ENCODE results near the gene CACNA2D1.

The CACNA2D1 gene

DNA sequence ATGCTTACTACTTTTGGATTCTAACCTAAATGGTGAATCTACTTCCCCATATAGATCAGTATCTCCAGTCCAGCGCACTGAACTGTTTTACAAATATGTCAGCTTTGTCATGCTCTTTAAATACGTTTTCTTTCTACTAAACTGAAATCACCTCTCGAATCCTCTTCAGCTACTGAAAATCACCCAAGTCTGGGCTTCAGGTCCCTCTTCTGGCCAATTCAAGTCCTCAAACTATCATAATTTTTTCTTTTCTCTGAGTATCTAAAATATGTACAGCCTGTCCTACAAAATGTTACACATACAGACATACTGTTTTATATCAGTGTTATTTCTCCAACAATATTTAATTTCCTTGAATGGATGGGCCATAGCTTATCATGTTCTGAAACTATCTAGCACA lies 84.2 kb downstream of the CACNA2D1 start:
- no peak for DNase-seq (ENCODE audit: low read depth)

DNA sequence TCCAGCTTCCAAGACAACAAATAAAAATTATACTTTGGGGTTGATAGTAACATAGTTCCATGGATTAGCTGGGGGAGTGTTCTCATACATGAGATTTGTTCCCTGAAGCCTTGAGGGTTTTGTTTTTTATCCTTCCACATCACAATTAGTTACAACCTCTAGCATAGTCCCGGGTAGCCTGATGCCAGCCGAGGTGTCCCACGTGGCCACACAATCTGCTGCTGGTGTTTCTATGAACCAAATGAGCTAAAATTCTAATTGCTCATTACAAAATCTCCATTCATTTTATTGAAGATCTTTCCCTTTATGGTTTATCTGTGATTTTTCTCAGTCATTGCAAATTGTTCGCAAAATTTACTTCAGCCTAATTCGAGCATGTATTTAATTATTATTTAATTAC lies 84.7 kb downstream of the CACNA2D1 start:
- DNase-seq (ENCODE audit: low read depth), result no peak
- H3K4me3 ChIP-seq (ENCODE audit: low read depth, low read length), result no peak overlapping the region
- no peak for TF ChIP-seq MYC (IDR thresholded peaks at IDR 0.05; ENCODE audit: low read depth, low read length)
- TF ChIP-seq, protein P1, sequence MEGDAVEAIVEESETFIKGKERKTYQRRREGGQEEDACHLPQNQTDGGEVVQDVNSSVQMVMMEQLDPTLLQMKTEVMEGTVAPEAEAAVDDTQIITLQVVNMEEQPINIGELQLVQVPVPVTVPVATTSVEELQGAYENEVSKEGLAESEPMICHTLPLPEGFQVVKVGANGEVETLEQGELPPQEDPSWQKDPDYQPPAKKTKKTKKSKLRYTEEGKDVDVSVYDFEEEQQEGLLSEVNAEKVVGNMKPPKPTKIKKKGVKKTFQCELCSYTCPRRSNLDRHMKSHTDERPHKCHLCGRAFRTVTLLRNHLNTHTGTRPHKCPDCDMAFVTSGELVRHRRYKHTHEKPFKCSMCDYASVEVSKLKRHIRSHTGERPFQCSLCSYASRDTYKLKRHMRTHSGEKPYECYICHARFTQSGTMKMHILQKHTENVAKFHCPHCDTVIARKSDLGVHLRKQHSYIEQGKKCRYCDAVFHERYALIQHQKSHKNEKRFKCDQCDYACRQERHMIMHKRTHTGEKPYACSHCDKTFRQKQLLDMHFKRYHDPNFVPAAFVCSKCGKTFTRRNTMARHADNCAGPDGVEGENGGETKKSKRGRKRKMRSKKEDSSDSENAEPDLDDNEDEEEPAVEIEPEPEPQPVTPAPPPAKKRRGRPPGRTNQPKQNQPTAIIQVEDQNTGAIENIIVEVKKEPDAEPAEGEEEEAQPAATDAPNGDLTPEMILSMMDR (IDR thresholded peaks at IDR 0.05; ENCODE audit: low read depth, low read length), result no peak
- no peak for TF ChIP-seq POLR2A (IDR thresholded peaks at IDR 0.05; ENCODE audit: extremely low read depth, insufficient read length)
- TF ChIP-seq, protein P2, sequence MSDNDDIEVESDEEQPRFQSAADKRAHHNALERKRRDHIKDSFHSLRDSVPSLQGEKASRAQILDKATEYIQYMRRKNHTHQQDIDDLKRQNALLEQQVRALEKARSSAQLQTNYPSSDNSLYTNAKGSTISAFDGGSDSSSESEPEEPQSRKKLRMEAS (IDR thresholded peaks at IDR 0.05; ENCODE audit: low read depth, low read length), result no peak

More for the DNA sequence above, 84.2 kb downstream of the CACNA2D1 start:
- H3K4me3 ChIP-seq (ENCODE audit: low read depth, low read length), result no peak overlapping the region
- TF ChIP-seq, protein P1 (IDR thresholded peaks at IDR 0.05; ENCODE audit: low read depth, low read length), result no peak
- TF ChIP-seq, protein P2 (IDR thresholded peaks at IDR 0.05; ENCODE audit: low read depth, low read length), result no peak
- no peak for TF ChIP-seq MYC (IDR thresholded peaks at IDR 0.05; ENCODE audit: low read depth, low read length)
- TF ChIP-seq POLR2A (IDR thresholded peaks at IDR 0.05; ENCODE audit: extremely low read depth, insufficient read length), result no peak

DNA sequence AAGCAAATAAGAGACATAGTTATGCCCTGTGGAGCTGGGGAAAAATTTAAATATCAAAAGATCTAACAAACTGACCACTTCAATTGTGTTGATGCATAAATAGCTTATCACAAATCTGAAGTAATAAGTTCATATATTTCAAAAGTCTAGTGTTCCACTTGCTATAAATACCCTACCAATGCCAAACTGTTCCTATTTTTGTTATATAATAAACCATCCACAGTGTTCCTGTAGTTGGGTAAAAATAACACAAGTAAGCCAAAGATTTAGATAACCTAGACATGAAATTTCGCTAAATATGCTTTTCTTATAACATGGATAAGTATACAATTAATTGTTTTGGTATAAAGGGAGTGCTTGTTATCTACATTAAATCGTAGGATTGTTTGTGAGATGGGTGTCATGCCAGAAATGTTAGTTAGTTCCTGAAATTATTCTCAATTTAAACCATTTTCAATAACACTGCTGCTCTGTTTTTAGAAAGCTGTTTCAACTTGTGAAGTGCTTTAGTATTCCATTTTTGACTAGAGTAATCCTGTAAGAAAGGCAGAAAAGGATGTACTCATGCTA lies 85.5 kb downstream of the CACNA2D1 start:
- DNase-seq (ENCODE audit: low read depth), result no peak
- no peak for TF ChIP-seq MYC (IDR thresholded peaks at IDR 0.05; ENCODE audit: low read depth, low read length)
- TF ChIP-seq, protein P2 (IDR thresholded peaks at IDR 0.05; ENCODE audit: low read depth, low read length), result no peak
- TF ChIP-seq, protein P1 (IDR thresholded peaks at IDR 0.05; ENCODE audit: low read depth, low read length), result no peak
- TF ChIP-seq POLR2A (IDR thresholded peaks at IDR 0.05; ENCODE audit: extremely low read depth, insufficient read length), result no peak
- no peak overlapping the region for H3K4me3 ChIP-seq (ENCODE audit: low read depth, low read length)

DNA sequence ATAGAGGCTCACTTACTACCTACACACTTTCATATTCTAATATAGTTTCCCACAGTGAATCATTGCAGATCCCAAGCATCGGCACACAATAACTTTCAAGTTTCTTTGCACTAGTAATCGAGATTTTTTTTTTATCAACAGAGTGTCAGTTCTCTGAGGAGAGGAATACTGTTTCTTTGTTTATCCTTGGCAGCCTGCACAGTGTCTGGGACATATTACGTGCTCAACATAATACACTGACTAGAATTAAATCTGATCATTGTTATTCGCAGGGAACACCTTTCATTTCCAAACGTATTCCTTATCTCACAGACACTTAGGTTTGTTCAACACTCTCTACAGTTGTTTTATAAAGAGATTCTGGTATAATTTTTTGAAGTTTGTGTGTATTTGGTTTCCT lies 95.3 kb downstream of the CACNA2D1 start:
- H3K4me3 ChIP-seq (ENCODE audit: low read depth, low read length), result no peak overlapping the region
- TF ChIP-seq, protein P1 (IDR thresholded peaks at IDR 0.05; ENCODE audit: low read depth, low read length), result no peak
- TF ChIP-seq, protein P2 (IDR thresholded peaks at IDR 0.05; ENCODE audit: low read depth, low read length), result no peak
- TF ChIP-seq MYC (IDR thresholded peaks at IDR 0.05; ENCODE audit: low read depth, low read length) (no peak), POLR2A (IDR thresholded peaks at IDR 0.05; ENCODE audit: extremely low read depth, insufficient read length) (no peak)
- DNase-seq (ENCODE audit: low read depth), result no peak

DNA sequence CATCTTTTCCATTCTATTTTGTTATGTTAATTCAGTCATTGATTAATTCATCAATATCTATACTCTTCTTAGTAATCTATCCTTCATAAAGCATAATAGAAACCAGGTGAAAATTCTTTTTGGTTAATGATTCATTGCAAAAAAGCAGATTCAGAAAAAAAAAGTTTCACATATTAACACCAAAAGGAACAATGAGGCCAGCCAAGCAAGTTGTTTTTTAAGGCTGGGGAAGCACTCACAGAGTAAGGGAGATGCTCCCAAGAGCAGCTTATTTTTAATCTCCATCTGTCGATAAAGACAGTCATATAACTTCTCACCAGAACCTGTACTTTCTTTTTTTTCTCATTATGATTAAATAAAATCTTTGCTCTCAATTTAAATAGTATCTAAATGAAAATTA lies 95.8 kb downstream of the CACNA2D1 start:
- no peak overlapping the region for H3K4me3 ChIP-seq (ENCODE audit: low read depth, low read length)
- TF ChIP-seq, protein P1 (IDR thresholded peaks at IDR 0.05; ENCODE audit: low read depth, low read length), result no peak
- TF ChIP-seq, protein P2 (IDR thresholded peaks at IDR 0.05; ENCODE audit: low read depth, low read length), result no peak
- TF ChIP-seq MYC (IDR thresholded peaks at IDR 0.05; ENCODE audit: low read depth, low read length) (no peak), POLR2A (IDR thresholded peaks at IDR 0.05; ENCODE audit: extremely low read depth, insufficient read length) (no peak)
- no peak for DNase-seq (ENCODE audit: low read depth)
